ENCODE results near the gene MYO5A. TPM values are rescaled to one million over a fixed set of nuclear protein-coding genes. Genes with fewer than 3 reads are reported as not detected.
A peak's percentile ranks its signal among the peaks of the same experiment; 100 is the strongest.

MYO5A gene
- polyA plus RNA-seq, 2 of the 4 experiments (the other 2 are of a cell fraction): 15.1 to 46.7 TPM

GRCh38 chr15:52307847-52308246 lies 220.8 kb downstream of the MYO5A start:
- FAIRE-seq: no peak
- Histone ChIP-seq H3K4me3 (no peak overlapping the region), H3K9me3 (no peaks in the 10 kb centered on the region), H3K4me2 (no peak overlapping the region), H3K4me1 (peaks cover 13% of the 10 kb centered on the region), H3K27ac (no peak overlapping the region)
- no peak for ATAC-seq
- no peak for DNase-seq (ENCODE audit: low read depth in 1 of 2, low spot score in 1 of 2)
- WGBS (ENCODE audit: missing lambda C conversion rate): 91% methylated on average over 4 of the region's 4 CpGs
- ChIA-PET POLR2A (no interaction called here), CTCF (no interaction called here)
- no peak for TF ChIP-seq NPAS2 (CRISPR knock-in tag; IDR thresholded peaks at IDR 0.05; ENCODE audit: borderline replicate concordance)
- TF ChIP-seq POLR2A (IDR thresholded peaks at IDR 0.05; ENCODE audit: low read length): no peak
- no peak for TF ChIP-seq ZC3H11A (IDR thresholded peaks at IDR 0.05)
- TF ChIP-seq MAFK (IDR thresholded peaks at IDR 0.05; ENCODE audit: partially characterized antibody): peak; percentile 71
- TF ChIP-seq SMC3 (IDR thresholded peaks at IDR 0.05): no peak
- no peak for TF ChIP-seq FOSB (CRISPR knock-in tag; IDR thresholded peaks at IDR 0.05)

GRCh38 chr15:52306270-52306669 lies 222.4 kb downstream of the MYO5A start:
- POLR2A ChIA-PET: no interaction called here
- Histone ChIP-seq H3K9me3 (no peaks in the 10 kb centered on the region), H3K27ac (peak overlapping the region; percentile 12 to 26; a peak in 2 of 6 replicates), H3K4me2 (peak overlapping the region; percentile 41), H3K4me3 (no peak overlapping the region), H3K4me1 (peaks cover 13% of the 10 kb centered on the region)
- WGBS (ENCODE audit: missing lambda C conversion rate): 81% methylated on average over 1 of the region's 1 CpG
- CTCF ChIA-PET: interaction anchor here (0.5 to 1.4 kb wide), 2 partner anchors 12 to 49 kb away, joined by 3 read pairs; no protein-coding TSS in a partner anchor
- peak in 1 of 2 experiments; percentile 47 for DNase-seq (ENCODE audit: low read depth in 1 of 2, low spot score in 1 of 2)
- no peak for TF ChIP-seq SREBF2 (IDR thresholded peaks at IDR 0.05)
- TF ChIP-seq CEBPB (IDR thresholded peaks at IDR 0.05): peak; percentile 65; a peak in 3 of 4 replicates
- no peak for TF ChIP-seq MAX (IDR thresholded peaks at IDR 0.05)
- no peak for TF ChIP-seq GATA3 (IDR thresholded peaks at IDR 0.05; ENCODE audit: borderline replicate concordance)
- TF ChIP-seq NPAS2 (CRISPR knock-in tag; IDR thresholded peaks at IDR 0.05; ENCODE audit: borderline replicate concordance): no peak
- peak; percentile 52; the same call in 1 of the 2 replicates for TF ChIP-seq JUNB (IDR thresholded peaks at IDR 0.05)
- TF ChIP-seq ELK1 (IDR thresholded peaks at IDR 0.05; ENCODE audit: low read depth, low read length): no peak
- no peak for TF ChIP-seq MYC (IDR thresholded peaks at IDR 0.05; ENCODE audit: borderline replicate concordance, low read length)
- TF ChIP-seq REST (IDR thresholded peaks at IDR 0.05): no peak
- TF ChIP-seq BCL3 (IDR thresholded peaks at IDR 0.05): no peak
- TF ChIP-seq MAFK (IDR thresholded peaks at IDR 0.05; ENCODE audit: partially characterized antibody): peak; percentile 69
- TF ChIP-seq HEYL (CRISPR knock-in tag; IDR thresholded peaks at IDR 0.05): no peak
- peak; percentile 51; the same call in 1 of the 2 replicates for TF ChIP-seq HES2 (IDR thresholded peaks at IDR 0.05)
- no peak for TF ChIP-seq CBX2 (IDR thresholded peaks at IDR 0.05; ENCODE audit: borderline replicate concordance, low read depth)
- TF ChIP-seq FOSL2 (IDR thresholded peaks at IDR 0.05): peak; percentile 60; the same call in 1 of the 2 replicates
- peak; percentile 89 for TF ChIP-seq FOSL2 (CRISPR knock-in tag; IDR thresholded peaks at IDR 0.05)
- peak; percentile 83 to 84 for ATAC-seq
- FAIRE-seq: peak; percentile 28
